ENCODE data around the gene NTRK3. TPM values are rescaled to one million over a fixed set of nuclear protein-coding genes. Genes with fewer than 3 reads are reported as not detected.

NTRK3 gene
- total and polyA plus RNA-seq, 2 donors (not counting 3 experiments of a cell fraction or from before 2014, with no cell fraction given) = not detected

DNA sequence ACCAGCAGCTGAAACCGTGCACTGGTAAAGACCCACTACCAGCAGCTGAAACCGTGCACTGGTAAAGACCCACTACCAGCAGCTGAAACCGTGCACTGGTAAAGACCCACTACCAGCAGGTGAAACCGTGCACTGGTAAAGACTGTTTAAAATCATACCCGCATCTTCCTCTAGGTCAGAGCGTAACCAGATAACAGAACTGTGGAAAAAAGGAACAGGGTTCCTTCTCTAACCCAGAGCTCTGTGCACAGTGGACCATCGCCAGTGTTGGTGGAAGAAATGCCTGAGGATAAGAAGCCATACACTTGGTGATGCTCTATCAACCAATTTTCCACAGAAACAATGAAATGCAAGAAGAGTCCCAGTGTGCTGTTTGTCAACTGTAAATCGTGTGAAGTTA, 243.4 kb downstream of the NTRK3 start:
- Histone ChIP-seq H3K4me3 (replicated peaks in 1 of 3; ENCODE audit: insufficient read depth in 1 of 3, low read depth in 1 of 3, low read length in 3 of 3) (no peak overlapping the region), H2AFZ (ENCODE audit: low read depth, low read length) (no peak overlapping the region), H3K9ac (replicated peaks; ENCODE audit: extremely low read depth, insufficient read depth, low read length) (no peak overlapping the region), H3K27me3 (ENCODE audit: control insufficient read depth in 2 of 2, insufficient read depth in 2 of 2, low read length in 2 of 2) (no peaks in the 10 kb centered on the region), H3K9me1 (replicated peaks; ENCODE audit: control insufficient read depth, extremely low read depth, insufficient read depth, low read length) (no peaks in the 10 kb centered on the region), H3K36me3 (ENCODE audit: control insufficient read depth in 2 of 2, extremely low read depth in 1 of 2, insufficient read depth in 2 of 2, low read length in 2 of 2) (no peaks in the 10 kb centered on the region), H3K9me3 (replicated peaks; ENCODE audit: control insufficient read depth, insufficient read depth, low read length) (peaks cover 7% of the 10 kb centered on the region), H3K79me2 (ENCODE audit: control insufficient read depth, insufficient read depth, low read length) (no peaks in the 10 kb centered on the region), H3K4me1 (ENCODE audit: control insufficient read depth, extremely low read depth, insufficient read depth, low read length) (no peaks in the 10 kb centered on the region), H3K27ac (ENCODE audit: insufficient read depth, low read depth, low read length) (no peak overlapping the region), H4K20me1 (replicated peaks; ENCODE audit: control insufficient read depth, extremely low read depth, insufficient read depth, low read length) (no peaks in the 10 kb centered on the region), H3K4me2 (ENCODE audit: insufficient read depth, low read length) (no peak overlapping the region)
- intact Hi-C loops (cut with micrococcal nuclease) (no loop called here), dilution Hi-C loops (cut with MboI; ENCODE audit: extremely low pct_ligation_motif_present, low sequenced_read_pairs) (no loop called here)
- CTCF ChIA-PET = no interaction called here
- no peak for DNase-seq (ENCODE audit: low read depth, low spot score)
- TF ChIP-seq MYC (IDR thresholded peaks at IDR 0.05; ENCODE audit: low read depth, low read length) (no peak), GATA2 (IDR thresholded peaks at IDR 0.05; ENCODE audit: insufficient read depth, insufficient read length, low read depth, low read length) (no peak), EZH2 (IDR thresholded peaks at IDR 0.05; ENCODE audit: borderline replicate concordance, low read depth, low read length, severe bottlenecking) (no peak), POLR2AphosphoS5 (IDR thresholded peaks at IDR 0.05; ENCODE audit: insufficient read depth, low read depth, low read length) (no peak), CTCF (IDR thresholded peaks at IDR 0.05; ENCODE audit: extremely low read depth in 1 of 2, insufficient read depth in 1 of 2, low read depth in 1 of 2, low read length in 2 of 2) (no peak)
- TF ChIP-seq, protein P1, sequence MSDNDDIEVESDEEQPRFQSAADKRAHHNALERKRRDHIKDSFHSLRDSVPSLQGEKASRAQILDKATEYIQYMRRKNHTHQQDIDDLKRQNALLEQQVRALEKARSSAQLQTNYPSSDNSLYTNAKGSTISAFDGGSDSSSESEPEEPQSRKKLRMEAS (IDR thresholded peaks at IDR 0.05; ENCODE audit: insufficient read depth, insufficient read length) = no peak
- FAIRE-seq = no peak
- BruUV-seq (replicated peaks) = no TSS peak
- POLR2A ChIA-PET = no interaction called here

Measured in endothelial cell of umbilical vein (primary cell).